Upper lobe of left lung (tissue), 6 donors: Measurements from ENCODE around the gene ABHD4. TPM values are rescaled to one million over a fixed set of nuclear protein-coding genes. Genes with fewer than 3 reads are reported as not detected.
A peak's percentile ranks its signal among the peaks of the same experiment; 100 is the strongest.

Source experiments
- ATAC-seq, 2 donors: fragments of 200-7000 bp; cut with Tn5 transposase; one replicate each; pipeline ENCODE4 v1.9.1; 2022; ENCODE audit warnings: mild to moderate bottlenecking in 2 of 2, moderate library complexity in 2 of 2; ENCODE audit not compliant: low FRiP score in 2 of 2
- DNase-seq, 2 donors: peaks; one replicate each; pipeline ENCODE4 v3.0.0-alpha.2; 2019 to 2020
- H3K27ac ChIP-seq, 4 donors: fragments of 200-600 bp; sonication (generic); one replicate each; pipeline ENCODE4 v1.5.1; 2016 to 2019
- H3K27me3 ChIP-seq, 4 donors: fragments of 200-600 bp; sonication (generic); one replicate each; pipeline ENCODE4 v1.5.1; 2017 to 2019
- H3K36me3 ChIP-seq, 4 donors: fragments of 200-600 bp; sonication (generic); one replicate each; pipeline ENCODE4 v1.5.1; 2016 to 2019
- H3K4me1 ChIP-seq, 4 donors: fragments of 200-600 bp; sonication (generic); one replicate each; pipeline ENCODE4 v1.5.1; 2018 to 2019
- H3K4me3 ChIP-seq, 4 donors: fragments of 200-600 bp; sonication (generic); one replicate each; pipeline ENCODE4 v1.5.1; 2017 to 2019; ENCODE audit warnings: mild to moderate bottlenecking in 2 of 4, moderate library complexity in 1 of 4
- H3K9me3 ChIP-seq, 4 donors: fragments of 200-600 bp; sonication (generic); one replicate each; pipeline ENCODE4 v1.5.1; 2018 to 2019
- CTCF ChIP-seq, 6 experiments: fragments of 450-650 bp in 4 of 6; fragments of 200-600 bp in 2 of 6; sonication (generic) in 2 of 6; IDR thresholded peaks; one replicate each; pipeline ENCODE4 v1.5.1; 2016 to 2019; ENCODE audit warnings: antibody characterized with exemption in 6 of 6
- EP300 ChIP-seq, 4 donors: sonication (generic); formaldehyde crosslinking; IDR thresholded peaks; one replicate each; pipeline ENCODE4 v1.5.1; 2017; ENCODE audit warnings: antibody characterized with exemption in 4 of 4, control low read depth in 2 of 4
- POLR2A ChIP-seq, 4 donors: fragments of 450-650 bp; IDR thresholded peaks; one replicate each; pipeline ENCODE4 v1.5.1; 2016 to 2017; ENCODE audit warnings: antibody characterized with exemption in 4 of 4, mild to moderate bottlenecking in 2 of 4
- POLR2AphosphoS5 ChIP-seq, 2 donors: sonication (generic); formaldehyde crosslinking; IDR thresholded peaks; one replicate each; pipeline ENCODE4 v1.5.1; 2017; ENCODE audit warnings: antibody characterized with exemption in 2 of 2
- WGBS, 2 donors: methylation state at CpG; one replicate each; pipeline ENCODE4 v1.1.5; 2017 to 2018; 5-methylcytosine and 5-hydroxymethylcytosine counted together
- total RNA-seq, 6 donors: library from RNA; depleted of rRNA in 4 of 6; stranded (reverse); fragments of >200 nt in 4 of 6; gene quantifications; one replicate each; pipeline versions ENCODE4 v1.1.0 to v1.2.1, GENCODE V29; 2016 to 2021
- donor health status: DM: no; HTN: no; CAD: no; lungs with moderate emphysema.
- donor health status: DM: no; HTN: yes; CAD: no; lungs with severe emphysema.

ABHD4 gene
- total RNA-seq, 6 donors from 2014 or later = 20.1 to 31.3 (median 26.1) TPM

- H3K4me3 ChIP-seq = no peak overlapping the region
- no peak for TF ChIP-seq EP300 (IDR thresholded peaks at IDR 0.05)
- TF ChIP-seq CTCF (IDR thresholded peaks at IDR 0.05) = no peak
- no peak for TF ChIP-seq POLR2AphosphoS5 (IDR thresholded peaks at IDR 0.05)
- no peak for TF ChIP-seq POLR2A (IDR thresholded peaks at IDR 0.05)
- H3K36me3 ChIP-seq = no peaks in the 10 kb centered on the region
- H3K27me3 ChIP-seq = no peaks in the 10 kb centered on the region
- DNase-seq = no peak
- H3K4me1 ChIP-seq = no peaks in the 10 kb centered on the region
- WGBS, 2 donors = 80 to 90% methylated on average over 4 of the region's 4 CpGs
- H3K9me3 ChIP-seq = no peaks in the 10 kb centered on the region
- H3K27ac ChIP-seq = no peak overlapping the region
- no peak for ATAC-seq
Observed at GRCh38 chr14:22646570-22647254, 48.6 kb downstream of the ABHD4 start.

- Histone ChIP-seq H3K9me3 (no peaks in the 10 kb centered on the region), H3K36me3 (no peaks in the 10 kb centered on the region), H3K4me3 (no peak overlapping the region), H3K27ac (no peak overlapping the region), H3K4me1 (no peaks in the 10 kb centered on the region), H3K27me3 (no peaks in the 10 kb centered on the region)
- TF ChIP-seq CTCF (IDR thresholded peaks at IDR 0.05) (no peak), EP300 (IDR thresholded peaks at IDR 0.05) (no peak), POLR2AphosphoS5 (IDR thresholded peaks at IDR 0.05) (no peak), POLR2A (IDR thresholded peaks at IDR 0.05) (no peak)
- WGBS, 2 donors = 74 to 81% methylated on average over 2 of the region's 2 CpGs
- ATAC-seq (peak in 1 of 2 donors; percentile 56), DNase-seq (no peak)
Observed at GRCh38 chr14:22648506-22648905, 50.4 kb downstream of the ABHD4 start.

- H3K27ac ChIP-seq = no peak overlapping the region
- no peak overlapping the region for H3K4me3 ChIP-seq
- no peak for DNase-seq
- 75 to 84% methylated on average over 7 of the region's 7 CpGs for WGBS, 2 donors
- H3K36me3 ChIP-seq = no peaks in the 10 kb centered on the region
- ATAC-seq = no peak
- H3K4me1 ChIP-seq = no peaks in the 10 kb centered on the region
- H3K9me3 ChIP-seq = no peaks in the 10 kb centered on the region
- H3K27me3 ChIP-seq = no peaks in the 10 kb centered on the region
- no peak for TF ChIP-seq POLR2A (IDR thresholded peaks at IDR 0.05)
- no peak for TF ChIP-seq POLR2AphosphoS5 (IDR thresholded peaks at IDR 0.05)
- TF ChIP-seq EP300 (IDR thresholded peaks at IDR 0.05) = no peak
- TF ChIP-seq CTCF (IDR thresholded peaks at IDR 0.05) = no peak
Observed at GRCh38 chr14:22650046-22650739, 52.1 kb downstream of the ABHD4 start.

- no peaks in the 10 kb centered on the region for H3K9me3 ChIP-seq
- no peaks in the 10 kb centered on the region for H3K36me3 ChIP-seq
- WGBS, 2 donors = 71 to 76% methylated on average over 3 of the region's 3 CpGs
- TF ChIP-seq EP300 (IDR thresholded peaks at IDR 0.05) (no peak), POLR2AphosphoS5 (IDR thresholded peaks at IDR 0.05) (no peak), POLR2A (IDR thresholded peaks at IDR 0.05) (no peak), CTCF (IDR thresholded peaks at IDR 0.05) (no peak)
- no peaks in the 10 kb centered on the region for H3K4me1 ChIP-seq
- ATAC-seq (no peak), DNase-seq (no peak)
- no peak overlapping the region for H3K27ac ChIP-seq
- H3K27me3 ChIP-seq = no peaks in the 10 kb centered on the region
- H3K4me3 ChIP-seq = no peak overlapping the region
Observed at GRCh38 chr14:22650960-22651521, 52.9 kb downstream of the ABHD4 start.
